DMS153 treated with DMSO at 0.1 percent for 48 hours (cell line): ENCODE results near the gene ICAM2.
"Not testable (repeated sequence)": the region's sequence is repeated elsewhere in the genome, so short reads cannot be mapped to it uniquely, and the experiment has no call there.

Experiments
- DNase-seq: peaks from one replicate; lab custom pipeline; 2025; ENCODE audit not compliant: unreplicated experiment; lab: John Stamatoyannopoulos, UW

Gene ICAM2

DNA sequence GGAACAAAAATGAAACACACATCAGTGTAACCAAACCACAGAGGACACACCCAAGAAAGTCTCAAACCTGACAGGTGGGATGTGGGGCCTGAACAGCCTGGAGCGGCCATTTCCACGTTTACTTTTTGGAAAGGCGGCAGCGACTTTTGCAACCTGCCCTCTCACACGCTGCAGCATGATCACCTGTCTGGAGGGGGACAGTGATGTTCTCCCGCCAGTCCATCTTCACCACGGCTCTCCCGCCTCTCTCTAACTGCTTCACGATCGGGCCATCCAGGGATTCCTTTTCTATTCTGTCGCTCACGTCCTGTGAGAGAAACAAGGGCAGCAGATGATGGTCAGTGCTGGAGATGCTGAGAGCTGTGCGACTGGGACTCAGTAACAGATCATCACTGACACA, 24.7 kb upstream of the ICAM2 start:
- no peak for DNase-seq

DNA sequence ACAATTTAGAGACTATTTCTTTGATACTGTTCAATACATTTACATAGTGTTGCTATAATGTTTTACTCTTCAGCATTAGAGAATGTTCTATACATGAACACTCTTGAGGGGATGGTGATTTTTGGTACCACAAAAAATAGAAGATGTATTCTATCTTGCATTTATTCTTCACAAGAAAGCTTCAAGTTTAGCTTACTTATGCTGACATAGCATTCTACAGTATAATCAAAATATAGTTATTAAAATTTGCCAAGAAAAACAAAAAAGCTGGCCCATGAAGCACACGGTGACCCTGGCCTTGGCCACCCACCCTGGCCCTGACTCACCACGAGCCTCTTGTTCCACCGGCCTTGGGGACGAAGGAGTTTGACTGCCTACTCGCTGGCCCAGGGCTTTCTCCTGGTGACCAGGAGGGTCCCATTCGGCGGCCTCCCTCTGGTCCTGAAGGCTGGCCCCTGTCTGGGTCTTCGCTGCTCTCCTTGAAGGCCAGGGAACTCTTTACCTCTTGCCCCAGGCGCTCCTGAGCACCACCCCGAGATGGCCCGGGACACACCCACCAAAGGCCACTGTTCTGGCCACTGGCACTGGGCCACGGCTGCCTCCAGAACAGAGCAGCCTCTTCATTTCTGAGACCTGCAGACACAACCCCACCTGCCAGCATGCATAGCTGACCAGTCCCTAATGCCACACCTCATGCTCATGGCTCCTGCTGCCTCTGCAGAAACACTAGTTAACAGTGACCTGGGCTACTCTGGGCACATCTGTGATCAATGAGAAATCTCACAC, 22.5 kb upstream of the ICAM2 start:
- no peak for DNase-seq

DNA sequence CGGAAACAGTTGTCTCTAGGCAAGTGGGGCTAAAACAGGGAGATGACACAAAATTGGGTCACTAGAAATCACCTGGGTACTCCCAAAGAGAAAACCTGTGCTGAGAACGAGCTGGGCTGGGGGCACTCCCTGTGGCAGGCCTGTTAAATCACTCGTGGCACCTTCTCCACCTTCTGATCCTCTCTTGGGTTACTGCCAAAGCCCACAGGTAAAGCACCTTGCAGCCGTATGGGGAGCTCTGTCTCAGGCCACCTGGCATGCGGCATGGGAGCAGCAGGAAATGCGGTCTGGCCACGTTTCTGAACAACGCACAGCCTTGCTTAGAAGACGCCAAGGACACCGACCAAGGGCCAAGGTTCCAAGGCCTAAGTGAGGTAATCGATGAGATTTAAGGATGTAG, 21.5 kb upstream of the ICAM2 start:
- no peak for DNase-seq

DNA sequence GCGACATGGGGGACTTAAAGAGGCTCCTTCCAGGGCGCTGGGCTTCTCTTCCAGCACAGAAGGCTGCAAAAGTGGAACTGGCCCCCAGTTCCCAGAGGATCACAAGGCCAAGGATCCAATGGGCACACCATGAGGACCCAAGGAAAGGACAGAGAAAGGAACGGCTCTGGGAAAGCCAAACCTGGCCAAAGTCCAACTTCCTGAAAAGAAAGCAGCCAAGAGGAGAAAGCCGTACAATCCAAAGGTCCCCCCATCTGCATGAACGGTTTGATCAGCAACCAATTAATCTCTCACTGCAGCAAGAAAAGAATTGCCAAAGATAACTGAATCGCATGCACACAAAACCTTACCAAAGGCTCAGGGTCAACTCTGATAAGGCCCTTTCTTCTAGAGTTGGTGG, 19.8 kb upstream of the ICAM2 start:
- DNase-seq: no peak

DNA sequence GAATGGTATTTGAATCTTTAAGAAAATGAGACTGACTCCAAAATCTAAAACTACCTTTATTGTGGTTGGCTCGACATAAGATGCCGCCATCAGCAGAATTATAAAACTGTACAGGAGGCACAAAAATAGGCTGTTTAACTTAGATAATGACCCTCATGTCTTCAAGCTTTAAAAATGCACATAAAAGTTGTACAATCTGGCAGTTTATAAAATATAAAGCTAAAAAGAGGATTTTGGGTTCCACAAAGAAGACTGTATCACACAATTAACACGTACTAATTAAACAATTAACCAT, 18.6 kb upstream of the ICAM2 start:
- DNase-seq: no peak

DNA sequence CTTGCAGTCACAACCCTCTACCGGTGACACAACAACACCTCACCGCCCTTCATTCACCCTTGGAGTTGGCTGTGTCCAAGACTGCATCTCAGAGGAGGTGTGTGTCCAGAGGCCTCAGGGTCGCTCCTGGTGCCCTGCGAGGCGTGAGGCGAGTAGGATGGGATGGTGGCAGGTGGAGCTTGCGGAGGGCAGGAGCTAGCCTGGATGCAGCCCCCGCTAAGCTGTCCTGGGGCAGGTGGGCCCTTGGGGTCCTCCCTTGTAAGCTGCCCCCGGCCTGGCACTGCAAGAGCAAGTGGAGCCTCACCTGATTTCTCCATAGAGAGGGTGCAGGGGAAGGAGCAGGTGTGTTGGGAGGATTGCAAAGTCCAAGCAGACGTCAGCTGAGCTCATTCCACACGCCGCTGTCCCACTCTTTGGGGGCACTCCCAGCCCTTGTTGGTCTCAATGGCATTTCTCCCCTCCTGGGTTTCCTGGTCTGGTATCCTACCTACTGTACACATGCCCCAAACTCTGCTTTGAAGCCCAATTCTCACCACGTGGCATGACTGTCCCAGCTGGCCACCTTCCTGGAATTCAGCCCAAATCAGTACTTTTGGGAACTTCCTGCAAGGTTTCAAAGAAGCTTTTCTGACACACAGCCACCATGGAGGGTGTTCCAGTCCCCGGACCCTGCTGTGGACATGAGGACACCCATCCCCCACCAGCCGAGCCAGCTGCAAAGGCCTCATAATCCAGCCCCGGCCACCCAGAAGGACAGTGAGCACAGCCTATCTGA, 18.1 kb upstream of the ICAM2 start:
- DNase-seq: no peak

DNA sequence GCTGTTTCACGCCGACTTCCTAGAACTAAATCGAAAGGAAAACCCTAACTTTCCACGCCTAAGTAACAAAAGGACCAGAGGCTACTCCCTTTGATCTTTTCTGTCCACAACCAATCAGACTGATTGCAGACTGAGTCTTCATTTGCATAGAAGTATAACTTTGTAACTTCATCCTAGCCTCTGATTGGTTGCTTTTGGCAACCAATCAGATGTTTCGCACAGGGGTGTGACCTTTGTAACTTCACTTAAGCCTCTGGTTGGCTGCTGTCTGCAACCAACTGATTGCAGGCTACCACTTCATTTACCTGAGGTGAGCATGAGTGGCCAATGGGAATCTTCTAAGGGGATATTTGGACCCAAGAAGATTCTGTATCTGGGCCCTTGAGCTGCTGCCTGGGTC, 17.4 kb upstream of the ICAM2 start:
- DNase-seq: no peak

DNA sequence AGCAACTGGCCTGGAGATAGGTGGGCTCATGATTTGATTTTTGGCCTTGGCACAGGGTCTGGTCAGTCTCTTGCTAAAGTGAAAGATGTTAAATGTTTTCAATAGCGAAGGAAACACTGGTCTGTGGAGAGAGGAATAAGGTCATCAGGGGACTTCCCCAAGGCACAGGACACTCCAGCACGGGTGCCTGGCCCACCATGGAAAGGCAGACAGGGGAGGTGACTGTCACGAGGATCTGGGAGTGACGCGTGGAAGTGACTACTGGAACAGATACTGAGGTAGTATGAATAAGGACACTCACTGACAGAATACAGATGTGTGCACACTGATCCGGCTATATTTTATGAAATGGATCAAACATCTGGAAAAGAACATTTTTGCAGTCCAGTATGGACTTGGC, 16.7 kb upstream of the ICAM2 start:
- no peak for DNase-seq

DNA sequence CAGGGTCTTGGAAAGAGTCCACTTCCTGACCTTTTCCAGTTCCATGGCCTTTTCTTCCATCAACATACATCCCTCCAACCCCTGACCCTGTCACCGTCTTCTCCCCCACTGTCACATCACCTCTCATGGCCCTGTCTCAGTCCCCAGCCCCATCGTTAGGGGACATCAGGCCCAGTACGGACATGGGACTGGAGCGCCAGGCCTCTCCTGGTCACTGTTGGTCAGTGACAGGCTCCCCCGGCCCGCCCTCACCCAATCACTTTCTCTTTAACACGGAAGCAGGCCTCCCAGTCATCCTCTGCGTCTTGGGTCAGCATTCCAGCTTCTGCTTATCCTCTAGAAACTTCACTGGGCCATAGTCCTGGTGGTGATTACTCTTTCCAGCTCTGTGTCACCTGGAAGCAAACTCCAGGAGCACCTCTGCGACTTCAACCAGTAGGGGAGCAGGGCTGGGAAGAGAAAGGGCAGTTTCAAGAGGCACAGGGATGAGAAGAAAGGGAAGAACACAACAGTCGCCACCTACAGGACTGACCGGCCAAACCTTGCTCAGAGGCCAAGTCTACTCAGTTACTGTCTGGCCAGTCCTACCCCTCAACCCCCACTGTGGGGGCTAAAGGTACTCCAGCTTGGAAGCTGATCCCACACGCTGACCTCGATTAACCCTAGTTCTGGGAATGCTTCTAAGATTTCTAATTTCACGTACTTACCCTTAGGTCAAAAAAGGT, 15.9 kb upstream of the ICAM2 start:
- DNase-seq: no peak

DNA sequence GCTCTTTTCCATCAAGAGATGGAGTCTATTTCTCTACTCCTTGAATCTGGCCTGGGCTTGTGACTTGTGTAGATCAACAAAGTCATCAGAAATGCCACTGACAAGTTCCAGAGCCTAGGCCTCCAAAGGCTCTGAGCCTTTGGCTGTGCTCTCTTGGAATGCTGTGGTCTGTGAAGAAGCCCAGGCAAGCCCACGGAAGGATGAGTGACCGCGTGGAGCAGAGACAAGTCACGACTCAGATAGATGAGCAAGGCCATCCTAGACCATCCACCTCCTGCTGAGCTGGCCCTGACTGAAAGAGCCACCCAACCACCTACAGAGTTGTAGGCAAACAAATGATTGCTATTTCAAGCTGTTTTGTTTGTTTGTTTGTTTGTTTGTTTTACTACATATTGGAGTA, 11.6 kb upstream of the ICAM2 start:
- no peak for DNase-seq

DNA sequence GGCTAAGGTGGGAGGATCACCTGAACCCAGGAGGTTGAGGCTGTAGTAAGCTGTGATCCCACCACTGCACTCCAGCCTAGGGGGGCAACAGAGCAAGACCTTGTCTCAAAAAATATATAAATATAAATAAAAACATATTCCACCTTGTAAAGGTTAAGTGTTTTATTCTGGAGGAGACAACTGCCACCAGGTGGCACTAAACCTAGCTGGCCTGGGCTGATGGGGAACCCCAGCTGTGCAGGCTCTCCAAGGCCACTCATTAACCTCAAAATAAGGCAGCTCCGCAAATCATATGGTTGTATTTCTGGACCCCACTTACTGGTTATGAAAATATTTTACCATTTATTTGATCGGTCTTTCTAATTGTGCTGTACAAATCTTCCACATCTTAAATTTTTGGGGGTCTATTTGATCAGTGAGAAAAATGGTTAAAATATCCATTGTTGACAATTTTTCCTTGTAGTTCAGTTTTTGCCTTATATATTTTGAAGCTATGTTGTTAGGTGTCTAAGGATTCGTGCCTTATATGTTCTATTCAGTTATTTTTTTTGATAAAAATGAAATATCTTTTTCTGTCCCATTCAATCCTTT, 8.5 kb upstream of the ICAM2 start:
- peak; percentile 31 for DNase-seq

DNA sequence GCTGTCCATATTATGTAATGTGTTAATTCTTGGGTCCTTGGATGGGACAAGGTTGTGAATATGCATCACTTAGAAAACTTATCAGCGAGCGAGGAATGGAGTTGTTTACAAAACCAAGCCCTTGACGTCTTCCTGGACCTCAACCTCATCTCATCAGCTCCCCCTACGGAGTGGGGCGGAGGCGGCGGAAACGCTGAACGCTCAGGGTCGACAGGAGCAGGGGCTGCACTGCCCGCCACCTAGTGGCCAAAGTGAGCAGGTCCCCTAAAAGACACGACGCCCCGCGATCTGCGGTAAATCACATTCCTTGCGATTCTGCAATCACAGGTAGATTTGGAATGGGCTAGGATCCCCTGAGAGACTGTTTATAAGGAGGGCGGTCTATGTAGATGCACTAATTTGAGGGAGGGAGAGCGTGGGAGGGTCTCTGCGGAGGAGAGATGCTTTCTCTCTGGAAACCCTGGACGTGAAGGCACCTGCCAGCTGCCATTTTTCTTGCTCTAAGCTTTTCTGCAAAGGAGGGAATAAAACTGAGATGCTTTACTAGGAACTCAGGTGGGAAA, 5.4 kb upstream of the ICAM2 start:
- peak; percentile 69 for DNase-seq

DNA sequence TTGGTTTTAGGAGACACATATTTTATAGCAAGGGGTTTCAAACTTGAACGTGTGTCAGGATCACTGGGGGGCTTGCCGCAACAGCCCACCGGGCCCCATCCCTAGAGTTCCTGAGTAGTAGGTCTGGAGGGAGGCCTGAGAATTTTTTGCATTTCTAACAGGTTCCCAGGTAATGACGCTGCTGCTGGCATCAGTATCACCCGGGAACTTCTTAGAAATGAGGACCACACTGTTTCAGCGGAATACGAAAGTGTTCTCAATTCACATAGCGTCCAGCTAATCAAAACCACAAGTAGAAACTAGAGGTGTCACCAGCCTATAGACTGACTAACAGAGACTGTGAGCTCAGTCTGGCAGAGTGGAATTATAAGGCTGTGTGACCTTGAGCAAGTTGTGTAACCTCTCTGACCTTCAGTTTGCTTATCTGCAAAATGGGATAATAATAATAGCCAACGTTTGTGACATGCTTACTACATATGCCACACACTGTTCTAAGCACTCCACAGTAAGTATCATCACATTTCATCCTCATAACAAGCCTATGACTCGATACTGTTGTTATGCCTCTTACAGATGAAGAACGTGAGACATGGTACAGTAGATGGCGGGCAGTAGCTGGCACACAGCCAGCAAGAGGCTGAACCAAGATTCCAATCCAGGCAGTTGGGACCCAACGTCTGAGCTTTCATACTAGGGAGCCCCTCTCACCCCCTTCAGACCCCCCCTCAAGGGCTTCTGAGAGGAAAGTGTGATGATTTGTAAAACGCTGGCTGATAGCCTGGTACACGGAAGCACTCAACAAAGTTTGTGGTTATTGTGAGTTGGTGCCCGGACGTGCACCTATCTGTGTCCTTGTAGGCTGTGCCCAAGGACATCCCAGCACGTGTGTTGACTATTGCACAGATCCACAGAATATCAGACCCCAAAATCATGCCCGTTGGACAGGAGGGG, 4.6 kb upstream of the ICAM2 start:
- DNase-seq: no peak

DNA sequence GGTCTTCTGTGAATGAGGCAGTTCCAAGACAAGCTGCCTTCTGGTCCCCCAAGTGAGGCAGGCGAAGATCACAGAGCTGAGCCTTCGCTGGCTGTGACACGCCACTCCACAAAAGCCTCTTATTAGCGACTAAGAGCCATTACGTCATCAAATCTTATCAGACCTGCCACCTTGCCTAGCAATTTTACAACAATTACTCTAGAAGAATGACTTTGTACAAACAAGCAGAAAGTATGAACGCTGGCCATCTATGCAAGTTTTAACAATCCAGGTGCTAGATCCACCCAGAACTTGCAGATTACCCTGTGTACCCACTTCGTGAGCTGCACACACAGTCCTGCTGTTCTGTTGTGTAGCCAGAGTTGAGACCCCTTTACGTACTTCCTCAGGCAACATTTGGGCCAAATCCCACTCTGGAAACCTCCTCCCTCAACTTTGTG, 3.8 kb upstream of the ICAM2 start:
- DNase-seq: no peak

DNA sequence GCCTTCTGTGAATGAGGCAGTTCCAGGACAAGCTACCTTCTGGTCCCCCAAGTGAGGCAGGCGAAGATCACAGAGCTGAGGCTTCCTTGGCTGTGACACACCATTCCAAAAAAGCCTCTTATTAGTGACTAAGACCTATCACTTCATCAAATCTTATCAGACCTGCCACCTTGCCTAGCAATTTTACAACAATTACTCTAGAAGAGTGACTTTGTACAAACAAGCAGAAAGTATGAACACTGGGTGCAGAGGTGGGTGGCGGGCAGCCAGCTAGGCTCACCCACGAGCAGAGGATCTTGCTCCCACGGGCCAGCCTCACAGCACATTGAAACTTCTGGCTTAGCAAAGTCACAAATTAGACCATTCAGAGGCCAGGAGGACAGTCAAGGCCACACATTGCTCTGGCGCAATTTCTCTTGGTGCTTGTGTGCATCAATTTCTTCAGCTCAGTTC, 2.2 kb upstream of the ICAM2 start:
- no peak for DNase-seq

DNA sequence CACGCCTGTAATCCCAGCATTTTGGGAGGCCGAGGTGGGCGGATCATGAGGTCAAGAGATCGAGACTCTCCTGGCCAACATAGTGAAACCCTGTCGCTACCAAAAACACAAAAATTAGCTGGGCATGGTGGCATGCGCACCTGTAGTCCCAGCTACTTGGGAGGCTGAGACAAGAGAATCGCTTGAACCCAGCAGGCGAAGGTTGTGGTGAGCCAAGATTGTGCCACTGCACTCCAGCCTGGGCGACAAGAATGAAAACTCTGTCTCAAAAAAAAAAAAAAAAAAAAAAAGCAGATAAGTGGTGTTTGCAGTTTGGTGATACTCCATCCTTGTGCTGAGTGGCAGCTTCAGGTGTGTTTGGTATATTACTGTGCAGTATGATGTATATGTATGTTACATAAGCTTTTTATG, 877 bp downstream of the ICAM2 start:
- not testable (repeated sequence) for DNase-seq

DNA sequence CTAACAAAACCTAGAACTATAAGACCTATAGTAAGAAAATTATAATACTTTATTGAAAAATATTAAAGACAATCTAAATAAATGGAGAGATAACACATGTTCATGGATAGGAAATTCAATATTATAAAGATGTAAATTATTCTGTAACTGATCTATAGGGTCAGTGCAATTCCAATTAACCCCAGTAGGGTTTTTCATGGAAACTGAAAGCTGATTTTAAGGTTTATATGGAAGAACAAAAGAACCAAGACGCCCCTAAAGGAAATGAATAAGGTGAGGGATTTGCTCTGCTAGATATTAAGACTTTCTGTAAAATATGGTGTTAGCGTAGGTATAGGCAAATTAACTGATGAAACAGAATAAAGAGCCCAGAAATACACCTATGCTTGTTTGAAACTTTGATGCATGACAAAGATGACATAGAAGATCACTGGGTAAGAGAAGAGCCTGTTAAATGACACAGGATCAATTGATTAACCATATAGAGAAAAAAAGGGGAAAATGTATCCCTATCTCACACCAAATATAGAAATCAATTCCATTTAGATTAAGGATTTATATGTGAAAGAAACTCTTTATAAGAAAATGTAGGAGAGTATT, 3.0 kb downstream of the ICAM2 start:
- DNase-seq: no peak

DNA sequence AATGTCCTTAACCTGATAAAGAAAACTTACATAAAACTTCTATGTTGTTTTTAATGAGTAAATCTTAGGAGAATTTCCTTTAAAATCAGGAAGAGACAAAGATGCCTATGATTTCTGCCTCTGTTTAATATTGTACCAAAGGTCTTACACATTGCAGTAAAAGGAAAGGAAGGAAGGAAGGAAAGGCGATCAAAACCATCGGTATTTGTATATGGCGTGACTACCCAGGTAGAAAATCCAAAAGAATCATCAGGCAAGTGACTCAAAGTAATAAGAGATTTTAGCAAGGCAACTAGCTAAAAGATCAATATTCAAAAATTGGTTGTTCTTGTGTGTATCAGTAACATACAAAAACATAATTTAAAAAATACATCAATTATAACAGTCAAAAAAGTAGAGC, 3.5 kb downstream of the ICAM2 start:
- DNase-seq: no peak

DNA sequence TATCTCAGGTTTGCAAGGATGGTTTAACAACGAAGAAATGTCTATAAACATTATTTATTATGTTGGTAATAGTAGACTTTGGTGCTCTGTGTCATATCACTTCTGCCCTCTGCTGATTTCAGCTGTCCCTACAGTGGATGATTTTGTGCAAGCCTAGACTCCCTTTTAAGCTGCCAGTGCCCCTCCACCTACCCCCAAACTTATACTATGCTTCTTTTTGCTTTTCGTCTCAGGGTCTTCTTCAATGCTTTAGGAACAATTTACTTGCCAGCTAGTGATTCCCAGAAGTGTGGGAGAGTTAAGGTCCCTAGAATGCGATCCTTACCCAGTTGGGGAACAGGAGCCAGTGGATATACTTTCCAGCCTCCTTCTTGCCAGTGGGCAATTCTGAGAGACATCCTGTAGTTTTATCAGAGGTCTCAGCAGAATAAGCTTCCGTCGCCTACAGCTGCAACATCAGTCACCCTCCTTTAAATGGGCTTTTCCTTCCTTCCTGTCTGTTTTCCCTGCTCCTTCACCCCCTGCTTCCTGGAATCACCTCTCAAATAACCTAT, 4.1 kb downstream of the ICAM2 start:
- no peak for DNase-seq
